GM18858 (cell line): ENCODE results near the gene OR4C45.
"Not testable (repeated sequence)": the region's sequence is repeated elsewhere in the genome, so short reads cannot be mapped to it uniquely, and the experiment has no call there.

Source experiments
- ATAC-seq: cut with Tn5 transposase; IDR thresholded peaks from one replicate; pipeline ENCODE4 v1.9.1; 2021; ENCODE audit not compliant: unreplicated experiment

Gene OR4C45

GRCh38 chr11:50032574-50032973 is at the start of gene OR4C45:
OR4C45 (plus strand) TSS chr11:50032874.
- no peak for ATAC-seq

GRCh38 chr11:49995565-49995964 is 37.1 kb upstream of the OR4C45 start:
- ATAC-seq, result no peak

GRCh38 chr11:50030193-50030592 is 2.5 kb upstream of the OR4C45 start:
- ATAC-seq, result no peak

- ATAC-seq, result not testable (repeated sequence)
Measured at GRCh38 chr11:50036239-50036638, 3.6 kb downstream of the OR4C45 start.

GRCh38 chr11:50037251-50037650 is 4.6 kb downstream of the OR4C45 start:
- ATAC-seq, result no peak

GRCh38 chr11:50044647-50045046 is 12.0 kb downstream of the OR4C45 start:
- no peak for ATAC-seq

- ATAC-seq, result not testable (repeated sequence)
Measured at GRCh38 chr11:50063056-50063455, 30.4 kb downstream of the OR4C45 start.

- ATAC-seq, result no peak
Measured at GRCh38 chr11:50070389-50070788, 37.7 kb downstream of the OR4C45 start.

GRCh38 chr11:50071584-50072225 is 39.0 kb downstream of the OR4C45 start:
- ATAC-seq, result no peak

- ATAC-seq, result no peak
Measured at GRCh38 chr11:50072226-50073112, 39.8 kb downstream of the OR4C45 start.

GRCh38 chr11:50073113-50074105 is 40.7 kb downstream of the OR4C45 start:
- ATAC-seq, result no peak

GRCh38 chr11:50074161-50074560 is 41.5 kb downstream of the OR4C45 start:
- ATAC-seq, result no peak

GRCh38 chr11:50075856-50076255 is 43.2 kb downstream of the OR4C45 start:
- no peak for ATAC-seq

GRCh38 chr11:50077526-50077925 is 44.9 kb downstream of the OR4C45 start:
- ATAC-seq, result no peak

GRCh38 chr11:50078001-50078400 is 45.3 kb downstream of the OR4C45 start:
- no peak for ATAC-seq

GRCh38 chr11:50078946-50079345 is 46.3 kb downstream of the OR4C45 start:
- not testable (repeated sequence) for ATAC-seq

- ATAC-seq, result no peak
Measured at GRCh38 chr11:50080256-50080655, 47.6 kb downstream of the OR4C45 start.
